ENCODE results near the gene SH3GLB1.

- TF ChIP-seq TAF1 (conservative IDR thresholded peaks at IDR 0.05) (no peak), CTCF (IDR thresholded peaks at IDR 0.05; ENCODE audit: low read depth, low read length, missing input control) (no peak), REST (IDR thresholded peaks at IDR 0.05) (no peak), GABPA (IDR thresholded peaks at IDR 0.05 in 1 of 2, conservative IDR thresholded peaks at IDR 0.05 in 1 of 2) (no peak), YY1 (IDR thresholded peaks at IDR 0.05) (no peak)
Observed at GRCh38 chr1:86708920-86709319, 4.5 kb downstream of the SH3GLB1 start.
